Lower lobe of right lung (tissue), 2 donors: ENCODE measurements around the gene MAP2. TPM values are rescaled to one million over a fixed set of nuclear protein-coding genes. Genes with fewer than 3 reads are reported as not detected.

ENCODE experiments used
- ATAC-seq, 2 donors: fragments of 200-7000 bp; cut with Tn5 transposase; one replicate each; pipeline ENCODE4 v1.9.1; 2020 to 2022; ENCODE audit warnings: mild to moderate bottlenecking in 2 of 2, moderate library complexity in 2 of 2
- DNase-seq: peaks from one replicate; pipeline ENCODE4 v3.0.0-alpha.2; 2020
- H3K27ac ChIP-seq: fragments of 200-600 bp; one replicate; pipeline ENCODE4 v1.8.0; 2022
- H3K27me3 ChIP-seq: fragments of 200-600 bp; one replicate; pipeline ENCODE4 v1.8.0; 2022; ENCODE audit warnings: low read depth
- H3K36me3 ChIP-seq: fragments of 200-600 bp; one replicate; pipeline ENCODE4 v1.8.0; 2022; ENCODE audit warnings: mild to moderate bottlenecking
- H3K4me1 ChIP-seq: fragments of 200-600 bp; one replicate; pipeline ENCODE4 v1.8.0; 2022
- H3K4me3 ChIP-seq: fragments of 200-600 bp; one replicate; pipeline ENCODE4 v1.8.0; 2022; ENCODE audit warnings: mild to moderate bottlenecking
- H3K9me3 ChIP-seq: fragments of 200-600 bp; one replicate; pipeline ENCODE4 v1.8.0; 2022
- intact Hi-C: fragments of 100-400 bp; cut with DNase I; formaldehyde crosslinking; loops from one replicate; pipeline ENCODE4 v1.11.0; 2022
- total RNA-seq: library from RNA; stranded (reverse); fragmentation: NEBNext Ultra II Directional; extraction: Animal tissue kit (Norgen Biotek cat#: 25700); gene quantifications from one replicate; pipeline ENCODE4 v1.2.1, GENCODE V29; 2021
- TF ChIP-seq, protein P1 (sequence below): fragments of 200-600 bp; IDR thresholded peaks from one replicate; pipeline ENCODE4 v1.8.0; 2022; ENCODE audit warnings: antibody characterized with exemption, mild to moderate bottlenecking
- donor health status: DM: no; HTN: yes; CAD: no; lungs with severe emphysema.

MAP2 gene
- total RNA-seq, 1 donor from 2014 or later = 22.6 TPM

GRCh38 chr2:209468846-209469245, 45.0 kb downstream of the MAP2 start:
- no peak for ATAC-seq
- TF ChIP-seq, protein P1, sequence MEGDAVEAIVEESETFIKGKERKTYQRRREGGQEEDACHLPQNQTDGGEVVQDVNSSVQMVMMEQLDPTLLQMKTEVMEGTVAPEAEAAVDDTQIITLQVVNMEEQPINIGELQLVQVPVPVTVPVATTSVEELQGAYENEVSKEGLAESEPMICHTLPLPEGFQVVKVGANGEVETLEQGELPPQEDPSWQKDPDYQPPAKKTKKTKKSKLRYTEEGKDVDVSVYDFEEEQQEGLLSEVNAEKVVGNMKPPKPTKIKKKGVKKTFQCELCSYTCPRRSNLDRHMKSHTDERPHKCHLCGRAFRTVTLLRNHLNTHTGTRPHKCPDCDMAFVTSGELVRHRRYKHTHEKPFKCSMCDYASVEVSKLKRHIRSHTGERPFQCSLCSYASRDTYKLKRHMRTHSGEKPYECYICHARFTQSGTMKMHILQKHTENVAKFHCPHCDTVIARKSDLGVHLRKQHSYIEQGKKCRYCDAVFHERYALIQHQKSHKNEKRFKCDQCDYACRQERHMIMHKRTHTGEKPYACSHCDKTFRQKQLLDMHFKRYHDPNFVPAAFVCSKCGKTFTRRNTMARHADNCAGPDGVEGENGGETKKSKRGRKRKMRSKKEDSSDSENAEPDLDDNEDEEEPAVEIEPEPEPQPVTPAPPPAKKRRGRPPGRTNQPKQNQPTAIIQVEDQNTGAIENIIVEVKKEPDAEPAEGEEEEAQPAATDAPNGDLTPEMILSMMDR = no peak
- no peaks in the 10 kb centered on the region for H3K27me3 ChIP-seq
- no peak for DNase-seq
- no peaks in the 10 kb centered on the region for H3K36me3 ChIP-seq
- intact Hi-C loops = no loop called here
- H3K4me3 ChIP-seq = no peak overlapping the region
- no peaks in the 10 kb centered on the region for H3K9me3 ChIP-seq
- H3K27ac ChIP-seq = no peak overlapping the region
- peaks cover 18% of the 10 kb centered on the region for H3K4me1 ChIP-seq

- ATAC-seq (no peak), DNase-seq (no peak)
- no peak overlapping the region for H3K4me3 ChIP-seq
- H3K27ac ChIP-seq = no peak overlapping the region
- TF ChIP-seq, protein P1 = no peak
- no peaks in the 10 kb centered on the region for H3K36me3 ChIP-seq
- peaks cover 24% of the 10 kb centered on the region for H3K4me1 ChIP-seq
- H3K9me3 ChIP-seq = no peaks in the 10 kb centered on the region
- intact Hi-C loops = no loop called here
- H3K27me3 ChIP-seq = no peaks in the 10 kb centered on the region
Measured at GRCh38 chr2:209469481-209469880, 45.6 kb downstream of the MAP2 start.

DNA sequence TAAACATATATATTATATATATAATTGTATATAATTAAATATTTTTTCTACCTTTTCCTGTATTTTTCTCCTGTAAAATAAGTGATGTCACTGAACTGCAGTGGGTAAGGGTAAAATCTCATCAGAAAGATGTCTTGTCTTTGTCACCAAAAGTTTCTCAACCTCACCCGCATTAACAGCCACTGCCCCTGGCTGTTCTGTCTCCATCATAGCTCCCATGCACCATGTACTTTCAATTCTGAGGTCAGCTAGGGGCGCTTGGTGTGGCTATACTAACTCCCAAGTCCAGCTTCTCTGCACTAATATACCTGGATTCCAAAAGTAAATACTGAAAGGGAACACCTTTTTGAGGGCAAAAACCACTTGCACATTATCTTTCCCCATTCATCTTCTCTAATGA, 46.6 kb downstream of the MAP2 start:
- intact Hi-C loops = no loop called here
- DNase-seq (no peak), ATAC-seq (no peak)
- no peaks in the 10 kb centered on the region for H3K36me3 ChIP-seq
- no peaks in the 10 kb centered on the region for H3K27me3 ChIP-seq
- TF ChIP-seq, protein P1 = no peak
- H3K9me3 ChIP-seq = no peaks in the 10 kb centered on the region
- no peak overlapping the region for H3K4me3 ChIP-seq
- H3K27ac ChIP-seq = no peak overlapping the region
- H3K4me1 ChIP-seq = peaks cover 28% of the 10 kb centered on the region

- TF ChIP-seq, protein P1 = no peak
- Histone ChIP-seq H3K36me3 (no peaks in the 10 kb centered on the region), H3K9me3 (no peaks in the 10 kb centered on the region), H3K27ac (no peak overlapping the region), H3K27me3 (no peaks in the 10 kb centered on the region), H3K4me1 (peaks cover 28% of the 10 kb centered on the region), H3K4me3 (no peak overlapping the region)
- no peak for ATAC-seq
- intact Hi-C loops = no loop called here
- no peak for DNase-seq
Measured at GRCh38 chr2:209471037-209471436, 47.2 kb downstream of the MAP2 start.

- H3K36me3 ChIP-seq = no peaks in the 10 kb centered on the region
- H3K27me3 ChIP-seq = no peaks in the 10 kb centered on the region
- H3K4me3 ChIP-seq = no peak overlapping the region
- intact Hi-C loops = no loop called here
- ATAC-seq (peak; percentile 69 to 73), DNase-seq (no peak)
- TF ChIP-seq, protein P1 = no peak
- H3K4me1 ChIP-seq = peaks cover 28% of the 10 kb centered on the region
- H3K27ac ChIP-seq = peak overlapping the region; percentile 8
- no peaks in the 10 kb centered on the region for H3K9me3 ChIP-seq
Measured at GRCh38 chr2:209472112-209472832, 48.4 kb downstream of the MAP2 start.
